K562 (cell line): ENCODE data around the gene CENPU. TPM values are rescaled to one million over a fixed set of nuclear protein-coding genes. Genes with fewer than 3 reads are reported as not detected.

Experiments
- BACH1 ChIP-seq: fragments of 200-800 bp; sonication (Bioruptor generic); IDR thresholded peaks from 2 replicates; pipeline ENCODE4 v1.6.1; 2016; ENCODE audit warnings: missing genetic modification characterization, missing compliant biosample characterization
- BCOR ChIP-seq: fragments of 450-650 bp; IDR thresholded peaks from 2 replicates; pipeline ENCODE4 v1.6.1; 2016
- CAMTA2 ChIP-seq: fragments of 250-450 bp; sonication (Bioruptor Pico); conservative IDR thresholded peaks from 2 replicates; pipeline ENCODE4 v1.5.1; 2022
- CBX1 ChIP-seq: sonication (generic); IDR thresholded peaks from 2 replicates; pipeline ENCODE4 v1.6.1; 2016; ENCODE audit warnings: antibody characterized with exemption, low read depth, mild to moderate bottlenecking
- CEBPB ChIP-seq: fragments of 450-650 bp; IDR thresholded peaks from 2 replicates; pipeline ENCODE4 v1.6.1; 2016; ENCODE audit warnings: missing genetic modification characterization, missing compliant biosample characterization
- CREBBP ChIP-seq: IDR thresholded peaks from one replicate; pipeline ENCODE4 v1.6.1; 2012; ENCODE audit warnings: low read depth, mild to moderate bottlenecking, control low read depth, inconsistent platforms, low read length
- DMBX1 ChIP-seq: fragments of 250-450 bp; sonication (Bioruptor Pico); IDR thresholded peaks from 2 replicates; pipeline ENCODE4 v1.8.0; 2022; ENCODE audit warnings: inconsistent platforms, mild to moderate bottlenecking, moderate library complexity, borderline replicate concordance
- HDAC3 ChIP-seq: fragments of 450-650 bp; IDR thresholded peaks from 2 replicates; pipeline ENCODE4 v1.6.1; 2018; ENCODE audit warnings: borderline replicate concordance, mild to moderate bottlenecking, moderate library complexity; ENCODE audit not compliant: partially characterized antibody
- HDAC8 ChIP-seq: fragments of 450-650 bp; IDR thresholded peaks from 2 replicates; pipeline ENCODE4 v1.6.1; 2016; ENCODE audit warnings: mild to moderate bottlenecking, missing genetic modification characterization, moderate library complexity, missing compliant biosample characterization
- HOXB6 ChIP-seq: fragments of 250-450 bp; sonication (Bioruptor Pico); IDR thresholded peaks from 2 replicates; pipeline ENCODE4 v1.5.1; 2022; ENCODE audit warnings: mild to moderate bottlenecking, borderline replicate concordance
- JUN ChIP-seq, 2 experiments: sonication (generic) in 1 of 2; formaldehyde crosslinking in 1 of 2; IDR thresholded peaks; 2 replicates each; pipeline versions ENCODE4 v1.6.1 to v1.8.0; 2012 to 2022; ENCODE audit warnings: borderline replicate concordance in 2 of 2, mild to moderate bottlenecking in 2 of 2, improper control_type of control experiment in 1 of 2, low read depth in 1 of 2, low read length in 1 of 2, missing genetic modification reagents in 1 of 2
- JUND ChIP-seq, 2 experiments: IDR thresholded peaks; 2 replicates in 1 of 2; 3 replicates in 1 of 2; pipeline ENCODE4 v1.6.1; 2011; ENCODE audit warnings: borderline replicate concordance in 2 of 2, low read depth in 2 of 2, low read length in 2 of 2, improper control_type of control experiment in 1 of 2, missing biosample characterization in 1 of 2, missing genetic modification characterization in 1 of 2, missing genetic modification reagents in 1 of 2
- MECOM ChIP-seq: fragments of 250-450 bp; sonication (Bioruptor Pico); IDR thresholded peaks from 2 replicates; pipeline ENCODE4 v1.8.0; 2022; ENCODE audit warnings: inconsistent platforms
- MEIS2 ChIP-seq: fragments of 450-650 bp; IDR thresholded peaks from 2 replicates; pipeline ENCODE4 v1.6.1; 2014; ENCODE audit warnings: mild to moderate bottlenecking; ENCODE audit not compliant: partially characterized antibody
- NR2C1 ChIP-seq, 2 experiments: fragments of 450-650 bp; IDR thresholded peaks; 2 replicates each; pipeline ENCODE4 v1.6.1; 2017; ENCODE audit warnings: mild to moderate bottlenecking in 2 of 2, antibody characterized with exemption in 1 of 2, inconsistent platforms in 1 of 2, missing compliant biosample characterization in 1 of 2, missing genetic modification characterization in 1 of 2
- PHF8 ChIP-seq: fragments of 200-600 bp; sonication (generic); IDR thresholded peaks from 2 replicates; pipeline ENCODE4 v1.6.1; 2012; ENCODE audit warnings: mixed run types, mild to moderate bottlenecking, inconsistent platforms, low read length, moderate library complexity, borderline replicate concordance
- ZNF121 ChIP-seq: sonication (generic); formaldehyde crosslinking; conservative IDR thresholded peaks from 2 replicates; pipeline ENCODE4 v1.8.0; 2022; ENCODE audit warnings: missing genetic modification reagents
- ZNF408 ChIP-seq: fragments of 250-450 bp; sonication (Bioruptor Pico); IDR thresholded peaks from 2 replicates; pipeline ENCODE4 v1.4.0; 2020; ENCODE audit warnings: low read depth, mild to moderate bottlenecking, moderate library complexity
- polyA plus RNA-seq, 8 experiments: library from polyadenylated mRNA; depleted of rRNA in 4 of 8; stranded (reverse) in 5 of 8; unstranded in 3 of 8; fragments of >200 nt; fragmentation: Nextera tagmentation in 2 of 8; fragmentation: Illumina TruSeq in 1 of 8; extraction: Ambion mirVana in 2 of 8; extraction: Trizol in 1 of 8; gene quantifications; 2 replicates each; pipeline versions ENCODE4 v1.2.1 to v1.2.3, GENCODE V29; 2011 to 2014; ENCODE audit warnings: inconsistent platforms in 1 of 8, missing spikeins in 1 of 8
- total RNA-seq, 7 experiments: library from RNA; depleted of rRNA in 6 of 7; stranded (reverse); fragments of >200 nt in 6 of 7; fragmentation: Illumina TruSeq in 2 of 7; extraction: Trizol in 2 of 7; gene quantifications; 2 replicates each; pipeline versions ENCODE4 v1.2.1 to v1.2.3, GENCODE V29; 2011 to 2021; ENCODE audit warnings: low replicate concordance in 1 of 7
- TF ChIP-seq, protein P1 (sequence below): sonication (generic); IDR thresholded peaks from 2 replicates; pipeline ENCODE4 v1.6.1; 2016
- TF ChIP-seq, protein P2 (sequence below): fragments of 450-650 bp; formaldehyde crosslinking; IDR thresholded peaks from 2 replicates; pipeline ENCODE4 v1.4.0; 2020; ENCODE audit warnings: mild to moderate bottlenecking
- TF ChIP-seq, protein P3 (sequence below): fragments of 450-650 bp; formaldehyde crosslinking; IDR thresholded peaks from 2 replicates; pipeline ENCODE4 v1.4.0; 2020; ENCODE audit warnings: mild to moderate bottlenecking, moderate library complexity
- TF ChIP-seq, protein P4 (sequence below): fragments of 250-450 bp; sonication (Bioruptor Pico); IDR thresholded peaks from 2 replicates; pipeline ENCODE4 v1.4.0; 2020; ENCODE audit warnings: mild to moderate bottlenecking, moderate library complexity

The CENPU gene
- total and polyA plus RNA-seq, 9 of the 15 experiments (the other 6 are each of a cell fraction or from before 2014, with no cell fraction given), result 39.4 to 98.7 (median 84.3) TPM

DNA sequence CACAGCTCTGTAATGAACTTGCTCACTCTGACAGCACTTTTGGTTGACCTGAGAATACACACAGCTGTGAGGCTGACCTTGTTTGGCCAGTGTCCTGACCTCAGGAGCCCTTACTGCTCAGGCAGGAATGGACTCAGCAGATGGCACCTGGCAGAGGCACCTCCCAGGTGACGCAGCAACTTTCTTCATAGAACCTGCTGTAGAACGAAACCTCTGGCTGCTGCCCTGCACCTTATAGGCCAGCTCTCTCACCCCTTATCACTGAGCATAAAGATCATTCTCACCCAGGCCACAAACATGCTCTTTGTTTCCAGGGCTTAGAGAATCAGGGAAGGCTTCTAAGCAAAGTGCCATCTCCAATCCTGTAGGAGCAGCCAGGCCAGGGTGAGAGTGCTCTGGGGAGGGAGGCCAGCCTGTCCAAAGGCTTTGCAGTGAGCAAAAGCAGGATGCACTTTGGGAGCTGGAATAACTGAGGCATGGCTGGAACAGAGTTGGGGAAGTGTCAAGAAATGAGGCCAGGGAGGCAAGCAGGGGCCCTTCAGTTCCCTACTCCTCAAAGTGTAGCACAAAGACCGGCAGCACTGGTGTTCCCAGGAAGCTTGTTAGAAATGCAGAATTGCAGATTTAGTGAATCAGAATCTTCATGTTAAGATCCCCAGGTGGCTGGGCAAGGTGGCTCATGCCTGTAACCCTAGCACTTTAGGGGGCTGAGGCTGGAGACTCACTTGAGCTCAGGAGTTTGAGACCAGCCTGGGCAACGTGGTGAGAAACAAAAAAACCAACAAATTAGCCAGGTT lies 13.3 kb upstream of the CENPU start (continued):
- no peak for TF ChIP-seq ZNF121
- no peak for TF ChIP-seq ZNF408 (CRISPR knock-in tag)
- TF ChIP-seq JUND (IDR thresholded peaks at IDR 0.05; ENCODE audit: borderline replicate concordance, low read depth, low read length), result 0 out of 2 replicates have a peak, but pooled peaks have one; percentile 4
- peak; percentile 55; the same call in 1 of the 3 replicates for TF ChIP-seq JUND (tag; IDR thresholded peaks at IDR 0.05; ENCODE audit: borderline replicate concordance, low read depth, low read length)
- TF ChIP-seq NR2C1 (IDR thresholded peaks at IDR 0.05), result 0 out of 2 replicates have a peak, but pooled peaks have one; percentile 15
- 0 out of 2 replicates have a peak, but pooled peaks have one; percentile 44 for TF ChIP-seq NR2C1 (tag; IDR thresholded peaks at IDR 0.05)
- TF ChIP-seq, protein P1, sequence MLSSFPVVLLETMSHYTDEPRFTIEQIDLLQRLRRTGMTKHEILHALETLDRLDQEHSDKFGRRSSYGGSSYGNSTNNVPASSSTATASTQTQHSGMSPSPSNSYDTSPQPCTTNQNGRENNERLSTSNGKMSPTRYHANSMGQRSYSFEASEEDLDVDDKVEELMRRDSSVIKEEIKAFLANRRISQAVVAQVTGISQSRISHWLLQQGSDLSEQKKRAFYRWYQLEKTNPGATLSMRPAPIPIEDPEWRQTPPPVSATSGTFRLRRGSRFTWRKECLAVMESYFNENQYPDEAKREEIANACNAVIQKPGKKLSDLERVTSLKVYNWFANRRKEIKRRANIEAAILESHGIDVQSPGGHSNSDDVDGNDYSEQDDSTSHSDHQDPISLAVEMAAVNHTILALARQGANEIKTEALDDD, result no peak
- no peak for TF ChIP-seq CREBBP
- 0 out of 2 replicates have a peak, but pooled peaks have one; percentile 14 for TF ChIP-seq BACH1 (tag)
- TF ChIP-seq, protein P2, sequence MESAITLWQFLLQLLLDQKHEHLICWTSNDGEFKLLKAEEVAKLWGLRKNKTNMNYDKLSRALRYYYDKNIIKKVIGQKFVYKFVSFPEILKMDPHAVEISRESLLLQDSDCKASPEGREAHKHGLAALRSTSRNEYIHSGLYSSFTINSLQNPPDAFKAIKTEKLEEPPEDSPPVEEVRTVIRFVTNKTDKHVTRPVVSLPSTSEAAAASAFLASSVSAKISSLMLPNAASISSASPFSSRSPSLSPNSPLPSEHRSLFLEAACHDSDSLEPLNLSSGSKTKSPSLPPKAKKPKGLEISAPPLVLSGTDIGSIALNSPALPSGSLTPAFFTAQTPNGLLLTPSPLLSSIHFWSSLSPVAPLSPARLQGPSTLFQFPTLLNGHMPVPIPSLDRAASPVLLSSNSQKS (CRISPR knock-in tag), result no peak
- TF ChIP-seq JUN (IDR thresholded peaks at IDR 0.05; ENCODE audit: borderline replicate concordance, low read depth, low read length), result no peak
- TF ChIP-seq JUN (CRISPR knock-in tag; IDR thresholded peaks at IDR 0.05; ENCODE audit: borderline replicate concordance), result no peak
- no peak for TF ChIP-seq HOXB6 (CRISPR knock-in tag)
- no peak for TF ChIP-seq BCOR
- TF ChIP-seq HDAC3, result no peak
- TF ChIP-seq MECOM, result no peak
- TF ChIP-seq CEBPB (tag), result no peak
- TF ChIP-seq HDAC8 (tag), result no peak
- TF ChIP-seq, protein P3, sequence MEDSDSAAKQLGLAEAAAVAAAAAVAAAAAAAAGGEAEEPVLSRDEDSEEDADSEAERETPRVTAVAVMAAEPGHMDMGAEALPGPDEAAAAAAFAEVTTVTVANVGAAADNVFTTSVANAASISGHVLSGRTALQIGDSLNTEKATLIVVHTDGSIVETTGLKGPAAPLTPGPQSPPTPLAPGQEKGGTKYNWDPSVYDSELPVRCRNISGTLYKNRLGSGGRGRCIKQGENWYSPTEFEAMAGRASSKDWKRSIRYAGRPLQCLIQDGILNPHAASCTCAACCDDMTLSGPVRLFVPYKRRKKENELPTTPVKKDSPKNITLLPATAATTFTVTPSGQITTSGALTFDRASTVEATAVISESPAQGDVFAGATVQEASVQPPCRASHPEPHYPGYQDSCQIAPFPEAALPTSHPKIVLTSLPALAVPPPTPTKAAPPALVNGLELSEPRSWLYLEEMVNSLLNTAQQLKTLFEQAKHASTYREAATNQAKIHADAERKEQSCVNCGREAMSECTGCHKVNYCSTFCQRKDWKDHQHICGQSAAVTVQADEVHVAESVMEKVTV (CRISPR knock-in tag), result no peak
- TF ChIP-seq, protein P4, sequence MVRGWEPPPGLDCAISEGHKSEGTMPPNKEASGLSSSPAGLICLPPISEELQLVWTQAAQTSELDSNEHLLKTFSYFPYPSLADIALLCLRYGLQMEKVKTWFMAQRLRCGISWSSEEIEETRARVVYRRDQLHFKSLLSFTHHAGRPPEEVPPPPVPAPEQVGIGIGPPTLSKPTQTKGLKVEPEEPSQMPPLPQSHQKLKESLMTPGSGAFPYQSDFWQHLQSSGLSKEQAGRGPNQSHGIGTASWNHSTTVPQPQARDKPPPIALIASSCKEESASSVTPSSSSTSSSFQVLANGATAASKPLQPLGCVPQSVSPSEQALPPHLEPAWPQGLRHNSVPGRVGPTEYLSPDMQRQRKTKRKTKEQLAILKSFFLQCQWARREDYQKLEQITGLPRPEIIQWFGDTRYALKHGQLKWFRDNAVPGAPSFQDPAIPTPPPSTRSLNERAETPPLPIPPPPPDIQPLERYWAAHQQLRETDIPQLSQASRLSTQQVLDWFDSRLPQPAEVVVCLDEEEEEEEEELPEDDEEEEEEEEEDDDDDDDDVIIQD (CRISPR knock-in tag), result no peak
- TF ChIP-seq MEIS2, result no peak
- no peak for TF ChIP-seq DMBX1 (CRISPR knock-in tag)
- no peak for TF ChIP-seq CBX1
- TF ChIP-seq PHF8, result no peak
- TF ChIP-seq CAMTA2 (CRISPR knock-in tag), result no peak
